ENCODE results near the gene ARHGEF37. TPM values are rescaled to one million over a fixed set of nuclear protein-coding genes. Genes with fewer than 3 reads are reported as not detected.

Gene ARHGEF37
- total RNA-seq, 1 donor from 2014 or later = 10.8 TPM

- DNase-seq (ENCODE audit: low read depth) = no peak
Observed at GRCh38 chr5:149603210-149603609, 21.9 kb downstream of the ARHGEF37 start.

GRCh38 chr5:149603920-149604319 lies 22.6 kb downstream of the ARHGEF37 start:
- DNase-seq (ENCODE audit: low read depth) = no peak

GRCh38 chr5:149604321-149604720 lies 23.0 kb downstream of the ARHGEF37 start:
- no peak for DNase-seq (ENCODE audit: low read depth)

GRCh38 chr5:149605354-149605997 lies 24.2 kb downstream of the ARHGEF37 start:
- no peak for DNase-seq (ENCODE audit: low read depth)

GRCh38 chr5:149605998-149606724 lies 24.9 kb downstream of the ARHGEF37 start:
- peak; percentile 90 for DNase-seq (ENCODE audit: low read depth)

GRCh38 chr5:149608936-149609545 lies 27.7 kb downstream of the ARHGEF37 start:
- DNase-seq (ENCODE audit: low read depth) = peak; percentile 36

- no peak for DNase-seq (ENCODE audit: low read depth)
Observed at GRCh38 chr5:149609640-149610219, 28.4 kb downstream of the ARHGEF37 start.

- no peak for DNase-seq (ENCODE audit: low read depth)
Observed at GRCh38 chr5:149610589-149611255, 29.4 kb downstream of the ARHGEF37 start.

- peak; percentile 60 for DNase-seq (ENCODE audit: low read depth)
Observed at GRCh38 chr5:149611326-149611725, 30.0 kb downstream of the ARHGEF37 start.

GRCh38 chr5:149614034-149614907 lies 33.0 kb downstream of the ARHGEF37 start:
- DNase-seq (ENCODE audit: low read depth) = no peak

GRCh38 chr5:149615976-149616375 lies 34.7 kb downstream of the ARHGEF37 start:
- DNase-seq (ENCODE audit: low read depth) = no peak

- DNase-seq (ENCODE audit: low read depth) = no peak
Observed at GRCh38 chr5:149616727-149617285, 35.5 kb downstream of the ARHGEF37 start.

- DNase-seq (ENCODE audit: low read depth) = peak; percentile 86
Observed at GRCh38 chr5:149617760-149618306, 36.5 kb downstream of the ARHGEF37 start.

- peak; percentile 73 for DNase-seq (ENCODE audit: low read depth)
Observed at GRCh38 chr5:149618581-149619248, 37.4 kb downstream of the ARHGEF37 start.

- no peak for DNase-seq (ENCODE audit: low read depth)
Observed at GRCh38 chr5:149621415-149622098, 40.3 kb downstream of the ARHGEF37 start.

GRCh38 chr5:149622466-149622865 lies 41.2 kb downstream of the ARHGEF37 start:
- no peak for DNase-seq (ENCODE audit: low read depth)

- DNase-seq (ENCODE audit: low read depth) = no peak
Observed at GRCh38 chr5:149623473-149623872, 42.2 kb downstream of the ARHGEF37 start.

GRCh38 chr5:149627070-149627469 lies 45.8 kb downstream of the ARHGEF37 start:
- DNase-seq (ENCODE audit: low read depth) = no peak

- DNase-seq (ENCODE audit: low read depth) = no peak
Observed at GRCh38 chr5:149628221-149628620, 46.9 kb downstream of the ARHGEF37 start.
